H9 (cell line): ENCODE data around the gene FNDC3B. TPM values are rescaled to one million over a fixed set of nuclear protein-coding genes. Genes with fewer than 3 reads are reported as not detected.

Experiments used
- DNase-seq: peaks from one replicate; pipeline ENCODE4 v3.0.0-alpha.2; 2017
- H2AFZ ChIP-seq: one replicate; pipeline ENCODE4 v1.6.1; 2013; ENCODE audit warnings: mild to moderate bottlenecking, low read length, control low read depth, moderate library complexity
- H2AK5ac ChIP-seq: 2 replicates; pipeline ENCODE4 v1.6.1; 2013; ENCODE audit warnings: low read length, control low read depth, mixed read lengths; ENCODE audit not compliant: insufficient read length
- H2BK120ac ChIP-seq: one replicate; pipeline ENCODE4 v1.6.1; 2013; ENCODE audit warnings: low read depth, mild to moderate bottlenecking, low read length, control low read depth, inconsistent platforms; ENCODE audit not compliant: poor library complexity, severe bottlenecking
- H2BK12ac ChIP-seq: 2 replicates; pipeline ENCODE4 v1.6.1; 2013; ENCODE audit warnings: low read length, control low read depth, mixed read lengths, low read depth; ENCODE audit not compliant: insufficient read length
- H2BK15ac ChIP-seq: 2 replicates; pipeline ENCODE4 v1.6.1; 2013; ENCODE audit warnings: low read depth, low read length, control low read depth
- H2BK20ac ChIP-seq: one replicate; pipeline ENCODE4 v1.6.1; 2013; ENCODE audit warnings: low read depth, mild to moderate bottlenecking, low read length, control low read depth, inconsistent platforms; ENCODE audit not compliant: poor library complexity, severe bottlenecking
- H2BK5ac ChIP-seq: 2 replicates; pipeline ENCODE4 v1.6.1; 2013; ENCODE audit warnings: low read length, control low read depth, mixed read lengths; ENCODE audit not compliant: insufficient read length
- H3K14ac ChIP-seq: 2 replicates; pipeline ENCODE4 v1.6.1; 2013; ENCODE audit warnings: low read length, control low read depth; ENCODE audit not compliant: insufficient read depth
- H3K18ac ChIP-seq: 2 replicates; pipeline ENCODE4 v1.6.1; 2013; ENCODE audit warnings: low read depth, mild to moderate bottlenecking, mixed read lengths, low read length, control low read depth; ENCODE audit not compliant: insufficient read length
- H3K23ac ChIP-seq: 2 replicates; pipeline ENCODE4 v1.6.1; 2013; ENCODE audit warnings: low read length, control low read depth, mixed read lengths, low read depth; ENCODE audit not compliant: insufficient read length
- H3K23me2 ChIP-seq: 2 replicates; pipeline ENCODE4 v1.6.1; 2013; ENCODE audit warnings: low read depth, mild to moderate bottlenecking, mixed read lengths, low read length, control low read depth; ENCODE audit not compliant: insufficient read length, poor library complexity, severe bottlenecking
- H3K27ac ChIP-seq: 2 replicates; pipeline ENCODE4 v1.5.1; 2013; ENCODE audit warnings: low read length, control low read depth, mixed read lengths, low read depth; ENCODE audit not compliant: insufficient read length
- H3K27me3 ChIP-seq: 2 replicates; pipeline ENCODE4 v1.6.1; 2013; ENCODE audit warnings: low read length, control low read depth, inconsistent platforms; ENCODE audit not compliant: insufficient read depth
- H3K4ac ChIP-seq: 2 replicates; pipeline ENCODE4 v1.6.1; 2013; ENCODE audit warnings: low read depth, mild to moderate bottlenecking, control low read depth, inconsistent platforms, low read length, moderate library complexity
- H3K4me1 ChIP-seq: 2 replicates; pipeline ENCODE4 v1.6.1; 2013; ENCODE audit warnings: low read length, control low read depth, inconsistent platforms; ENCODE audit not compliant: insufficient read depth
- H3K4me2 ChIP-seq: 2 replicates; pipeline ENCODE4 v1.6.1; 2013; ENCODE audit warnings: low read length, control low read depth, mixed read lengths; ENCODE audit not compliant: insufficient read length, insufficient read depth
- H3K56ac ChIP-seq: 2 replicates; pipeline ENCODE4 v1.6.1; 2013; ENCODE audit warnings: low read depth, mild to moderate bottlenecking, mixed read lengths, low read length, control low read depth; ENCODE audit not compliant: insufficient read length
- H3K79me1 ChIP-seq: 2 replicates; pipeline ENCODE4 v1.6.1; 2013; ENCODE audit warnings: low read depth, mild to moderate bottlenecking, moderate library complexity, low read length, control low read depth, inconsistent platforms; ENCODE audit not compliant: insufficient read depth, poor library complexity, severe bottlenecking
- H3K79me2 ChIP-seq: 2 replicates; pipeline ENCODE4 v1.6.1; 2013; ENCODE audit warnings: low read length, control low read depth, inconsistent platforms; ENCODE audit not compliant: insufficient read depth
- H3K9ac ChIP-seq: 2 replicates; pipeline ENCODE4 v1.6.1; 2013; ENCODE audit warnings: low read length, control low read depth, mixed read lengths; ENCODE audit not compliant: insufficient read length; ENCODE audit errors: extremely low read depth
- H3K9me3 ChIP-seq: one replicate; pipeline ENCODE4 v1.6.1; 2013; ENCODE audit warnings: low read depth, low read length, inconsistent platforms; ENCODE audit not compliant: control insufficient read depth
- H3T11ph ChIP-seq: one replicate; pipeline ENCODE4 v1.6.1; 2013; ENCODE audit warnings: mild to moderate bottlenecking, low read length, control low read depth, inconsistent platforms
- H4K20me1 ChIP-seq: one replicate; pipeline ENCODE4 v1.6.1; 2013; ENCODE audit not compliant: control insufficient read depth, insufficient read length, insufficient read depth
- H4K5ac ChIP-seq: 2 replicates; pipeline ENCODE4 v1.6.1; 2013; ENCODE audit warnings: low read depth, mild to moderate bottlenecking, mixed read lengths, low read length, control low read depth; ENCODE audit not compliant: insufficient read length
- H4K8ac ChIP-seq: replicated peaks from 2 replicates; pipeline ENCODE4 v1.6.1; 2013; ENCODE audit warnings: low read length, control low read depth, mixed read lengths, low read depth; ENCODE audit not compliant: insufficient read length
- H4K91ac ChIP-seq: 2 replicates; pipeline ENCODE4 v1.6.1; 2013; ENCODE audit warnings: low read depth, mild to moderate bottlenecking, moderate library complexity, mixed read lengths, low read length, control low read depth; ENCODE audit not compliant: insufficient read length
- H3K27ac Mint-ChIP-seq, 3 experiments: 2 replicates in 2 of 3; 3 replicates in 1 of 3; pipeline ENCODE4 v1.8.0; 2020 to 2021; ENCODE audit warnings: mixed read lengths in 3 of 3, mild to moderate bottlenecking in 1 of 3, moderate library complexity in 1 of 3
- H3K27me3 Mint-ChIP-seq: 2 replicates; pipeline ENCODE4 v1.8.0; 2021; ENCODE audit warnings: low read depth, mild to moderate bottlenecking, moderate library complexity, mixed read lengths
- H3K36me3 Mint-ChIP-seq, 3 experiments: 2 replicates in 2 of 3; 3 replicates in 1 of 3; pipeline ENCODE4 v1.8.0; 2020 to 2021; ENCODE audit warnings: low read depth in 3 of 3, mixed read lengths in 3 of 3; ENCODE audit not compliant: insufficient read depth in 1 of 3
- H3K4me1 Mint-ChIP-seq, 2 experiments: 2 replicates each; pipeline ENCODE4 v1.8.0; 2020; ENCODE audit warnings: mixed read lengths in 2 of 2
- H3K4me3 Mint-ChIP-seq, 2 experiments: 2 replicates in 1 of 2; 3 replicates in 1 of 2; pipeline ENCODE4 v1.8.0; 2020 to 2021; ENCODE audit warnings: mild to moderate bottlenecking in 2 of 2, mixed read lengths in 2 of 2, moderate library complexity in 1 of 2
- H3K9me3 Mint-ChIP-seq, 2 experiments: 2 replicates in 1 of 2; 3 replicates in 1 of 2; pipeline ENCODE4 v1.8.0; 2020; ENCODE audit warnings: mild to moderate bottlenecking in 2 of 2, mixed read lengths in 2 of 2, moderate library complexity in 1 of 2
- WGBS: extraction: QIAGEN DNeasy Blood & Tissue Kit; methylation state at CpG from one replicate; pipeline ENCODE4 v1.1.7; 2013; ENCODE audit warnings: missing lambda C conversion rate, low lambda C conversion rate, mixed read lengths; ENCODE audit not compliant: insufficient read length; ENCODE audit errors: extremely low coverage; 5-methylcytosine and 5-hydroxymethylcytosine counted together
- total RNA-seq: library from RNA; stranded (reverse); gene quantifications from 2 replicates; pipeline ENCODE4 v1.2.1, GENCODE V29; 2021
- TF ChIP-seq, protein P1 (sequence below): fragments of 200-600 bp; sonication (generic); conservative IDR thresholded peaks from 3 replicates; pipeline ENCODE4 v1.8.0; 2021; ENCODE audit warnings: antibody characterized with exemption, mild to moderate bottlenecking

The FNDC3B gene
- total RNA-seq, 1 experiment from 2014 or later = 43.8 TPM

DNA sequence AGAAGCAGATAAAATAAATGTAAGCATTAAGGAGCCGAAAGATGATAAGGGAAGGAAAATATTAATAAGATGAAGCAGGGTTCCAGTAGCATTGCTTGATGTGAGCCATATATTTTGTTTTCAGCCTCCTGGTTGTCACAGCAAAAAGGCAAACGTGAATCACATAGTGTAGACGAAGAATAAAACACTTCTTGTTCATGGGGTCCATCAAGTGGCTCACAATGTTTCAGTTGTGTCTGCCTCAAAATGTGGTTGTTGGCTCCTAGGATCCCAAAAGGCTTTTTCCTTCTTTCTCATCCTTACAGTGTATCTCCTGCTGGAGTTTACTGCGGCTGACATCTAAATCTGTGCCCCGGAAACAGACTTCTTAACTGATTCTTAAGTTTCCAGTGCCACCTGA is 213.8 kb downstream of the FNDC3B start:
- Histone ChIP-seq H3K56ac (no peak overlapping the region), H3K27ac (no peak overlapping the region), H4K91ac (no peak overlapping the region), H2BK5ac (no peak overlapping the region), H3T11ph (no peak overlapping the region), H2AK5ac (no peak overlapping the region), H3K27me3 (no peaks in the 10 kb centered on the region), H4K8ac (no peak overlapping the region), H3K18ac (no peak overlapping the region), H2BK120ac (no peak overlapping the region), H4K5ac (no peak overlapping the region), H4K20me1 (no peaks in the 10 kb centered on the region), H2BK12ac (no peak overlapping the region), H3K79me2 (no peaks in the 10 kb centered on the region), H3K4me1 (no peaks in the 10 kb centered on the region), H3K23me2 (no peaks in the 10 kb centered on the region), H3K9ac (no peak overlapping the region), H2BK15ac (no peak overlapping the region), H2BK20ac (no peak overlapping the region), H3K9me3 (no peaks in the 10 kb centered on the region), H3K23ac (no peak overlapping the region), H2AFZ (no peak overlapping the region), H3K14ac (no peak overlapping the region), H3K79me1 (no peaks in the 10 kb centered on the region), H3K4me2 (no peak overlapping the region), H3K4ac (no peak overlapping the region)
- no peak overlapping the region for H3K27ac Mint-ChIP-seq
- WGBS = no CpG with 5 or more reads among the region's 5 CpGs
- TF ChIP-seq, protein P1, sequence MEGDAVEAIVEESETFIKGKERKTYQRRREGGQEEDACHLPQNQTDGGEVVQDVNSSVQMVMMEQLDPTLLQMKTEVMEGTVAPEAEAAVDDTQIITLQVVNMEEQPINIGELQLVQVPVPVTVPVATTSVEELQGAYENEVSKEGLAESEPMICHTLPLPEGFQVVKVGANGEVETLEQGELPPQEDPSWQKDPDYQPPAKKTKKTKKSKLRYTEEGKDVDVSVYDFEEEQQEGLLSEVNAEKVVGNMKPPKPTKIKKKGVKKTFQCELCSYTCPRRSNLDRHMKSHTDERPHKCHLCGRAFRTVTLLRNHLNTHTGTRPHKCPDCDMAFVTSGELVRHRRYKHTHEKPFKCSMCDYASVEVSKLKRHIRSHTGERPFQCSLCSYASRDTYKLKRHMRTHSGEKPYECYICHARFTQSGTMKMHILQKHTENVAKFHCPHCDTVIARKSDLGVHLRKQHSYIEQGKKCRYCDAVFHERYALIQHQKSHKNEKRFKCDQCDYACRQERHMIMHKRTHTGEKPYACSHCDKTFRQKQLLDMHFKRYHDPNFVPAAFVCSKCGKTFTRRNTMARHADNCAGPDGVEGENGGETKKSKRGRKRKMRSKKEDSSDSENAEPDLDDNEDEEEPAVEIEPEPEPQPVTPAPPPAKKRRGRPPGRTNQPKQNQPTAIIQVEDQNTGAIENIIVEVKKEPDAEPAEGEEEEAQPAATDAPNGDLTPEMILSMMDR = no peak
- no peaks in the 10 kb centered on the region for H3K27me3 Mint-ChIP-seq
- H3K4me3 Mint-ChIP-seq = no peak overlapping the region
- peaks cover 3 to 10% of the 10 kb centered on the region in 2 experiments for H3K4me1 Mint-ChIP-seq
- DNase-seq = no peak
- H3K36me3 Mint-ChIP-seq = peaks cover 2 to 13% (median 5%) of the 10 kb centered on the region in 3 experiments; a peak in 5 of 7 replicates
- no peaks in the 10 kb centered on the region for H3K9me3 Mint-ChIP-seq
